GM19023 (cell line): ENCODE results near the gene GABPB2.

ENCODE experiments used
- ATAC-seq: cut with Tn5 transposase; IDR thresholded peaks from one replicate; pipeline ENCODE4 v1.9.1; 2021; ENCODE audit warnings: mild to moderate bottlenecking, moderate library complexity; ENCODE audit not compliant: unreplicated experiment

The GABPB2 gene

GRCh38 chr1:151131701-151132334, 61.3 kb downstream of the GABPB2 start:
- ATAC-seq: no peak

GRCh38 chr1:151132335-151133017, 61.9 kb downstream of the GABPB2 start:
- no peak for ATAC-seq

- no peak for ATAC-seq
These were observed 62.7 kb downstream of the GABPB2 start for GRCh38 chr1:151133018-151133806.

- no peak for ATAC-seq
These were observed 63.8 kb downstream of the GABPB2 start for GRCh38 chr1:151134396-151134795.

- no peak for ATAC-seq
These were observed 64.4 kb downstream of the GABPB2 start for GRCh38 chr1:151134991-151135390.

- no peak for ATAC-seq
These were observed 65.1 kb downstream of the GABPB2 start for GRCh38 chr1:151135433-151136385.

- no peak for ATAC-seq
These were observed 67.2 kb downstream of the GABPB2 start for GRCh38 chr1:151137789-151138188.

- no peak for ATAC-seq
These were observed 72.0 kb downstream of the GABPB2 start for GRCh38 chr1:151142411-151143056.

- ATAC-seq: no peak
These were observed 72.5 kb downstream of the GABPB2 start for GRCh38 chr1:151143057-151143435.

GRCh38 chr1:151143986-151144385, 73.4 kb downstream of the GABPB2 start:
- ATAC-seq: no peak

- ATAC-seq: no peak
These were observed 74.1 kb downstream of the GABPB2 start for GRCh38 chr1:151144474-151145303.

GRCh38 chr1:151145304-151146071, 74.9 kb downstream of the GABPB2 start:
- ATAC-seq: no peak

- peak; percentile 5 for ATAC-seq
These were observed 75.5 kb downstream of the GABPB2 start for GRCh38 chr1:151146072-151146411.

- peak; percentile 99 for ATAC-seq
These were observed 76.0 kb downstream of the GABPB2 start, which contains the start of gene SEMA6C for GRCh38 chr1:151146412-151147131. SEMA6C (minus strand) TSS chr1:151146631; CDS start chr1:151142621, 4,010 bp downstream.

GRCh38 chr1:151147132-151147503, 76.6 kb downstream of the GABPB2 start:
- no peak for ATAC-seq

- ATAC-seq: no peak
These were observed 77.1 kb downstream of the GABPB2 start for GRCh38 chr1:151147665-151148064.

- ATAC-seq: peak; percentile 82
These were observed 85.9 kb downstream of the GABPB2 start, which contains the start of gene TNFAIP8L2 for GRCh38 chr1:151156515-151156819. TNFAIP8L2 (plus strand) TSS chr1:151156649; CDS start chr1:151158698, 2,049 bp downstream.

- no peak for ATAC-seq
These were observed 86.5 kb downstream of the GABPB2 start for GRCh38 chr1:151157067-151157531.
